HG03575 (cell line): ENCODE data around the gene SOD1.
"Not testable (repeated sequence)": the region's sequence is repeated elsewhere in the genome, so short reads cannot be mapped to it uniquely, and the experiment has no call there.

ENCODE experiments used
- ATAC-seq: cut with Tn5 transposase; IDR thresholded peaks from one replicate; pipeline ENCODE4 v1.9.1; 2021; ENCODE audit not compliant: unreplicated experiment, insufficient number of reproducible peaks, low FRiP score; ENCODE audit errors: extremely low read depth

Gene SOD1

DNA sequence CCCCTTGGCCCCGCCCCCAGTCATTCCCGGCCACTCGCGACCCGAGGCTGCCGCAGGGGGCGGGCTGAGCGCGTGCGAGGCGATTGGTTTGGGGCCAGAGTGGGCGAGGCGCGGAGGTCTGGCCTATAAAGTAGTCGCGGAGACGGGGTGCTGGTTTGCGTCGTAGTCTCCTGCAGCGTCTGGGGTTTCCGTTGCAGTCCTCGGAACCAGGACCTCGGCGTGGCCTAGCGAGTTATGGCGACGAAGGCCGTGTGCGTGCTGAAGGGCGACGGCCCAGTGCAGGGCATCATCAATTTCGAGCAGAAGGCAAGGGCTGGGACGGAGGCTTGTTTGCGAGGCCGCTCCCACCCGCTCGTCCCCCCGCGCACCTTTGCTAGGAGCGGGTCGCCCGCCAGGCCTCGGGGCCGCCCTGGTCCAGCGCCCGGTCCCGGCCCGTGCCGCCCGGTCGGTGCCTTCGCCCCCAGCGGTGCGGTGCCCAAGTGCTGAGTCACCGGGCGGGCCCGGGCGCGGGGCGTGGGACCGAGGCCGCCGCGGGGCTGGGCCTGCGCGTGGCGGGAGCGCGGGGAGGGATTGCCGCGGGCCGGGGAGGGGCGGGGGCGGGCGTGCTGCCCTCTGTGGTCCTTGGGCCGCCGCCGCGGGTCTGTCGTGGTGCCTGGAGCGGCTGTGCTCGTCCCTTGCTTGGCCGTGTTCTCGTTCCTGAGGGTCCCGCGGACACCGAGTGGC lies at the start of gene SOD1:
SOD1 (plus strand) TSS at position 158 of the 723 bp plus-strand sequence; CDS start at position 235, 77 bp downstream.
- ATAC-seq = peak; percentile 50

DNA sequence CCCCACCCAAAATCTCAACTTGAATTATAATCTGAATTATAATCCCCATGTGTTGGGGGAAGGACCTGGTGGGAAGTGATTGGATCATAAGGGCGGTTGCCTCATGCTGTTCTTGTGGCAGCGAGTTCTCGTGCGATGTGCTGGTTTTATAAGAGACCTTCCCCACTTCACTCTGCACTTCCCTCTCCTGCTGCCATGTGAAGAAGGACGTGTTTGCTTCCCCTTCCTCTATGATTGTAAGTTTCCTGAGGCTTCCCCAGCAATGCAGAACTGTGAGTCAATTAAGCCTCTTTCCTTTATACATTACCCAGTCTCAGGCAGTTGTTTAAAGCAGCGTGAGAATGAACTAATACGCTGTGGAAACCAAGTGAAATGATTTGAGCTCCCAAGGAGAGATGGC lies 48.0 kb upstream of the SOD1 start:
- no peak for ATAC-seq

DNA sequence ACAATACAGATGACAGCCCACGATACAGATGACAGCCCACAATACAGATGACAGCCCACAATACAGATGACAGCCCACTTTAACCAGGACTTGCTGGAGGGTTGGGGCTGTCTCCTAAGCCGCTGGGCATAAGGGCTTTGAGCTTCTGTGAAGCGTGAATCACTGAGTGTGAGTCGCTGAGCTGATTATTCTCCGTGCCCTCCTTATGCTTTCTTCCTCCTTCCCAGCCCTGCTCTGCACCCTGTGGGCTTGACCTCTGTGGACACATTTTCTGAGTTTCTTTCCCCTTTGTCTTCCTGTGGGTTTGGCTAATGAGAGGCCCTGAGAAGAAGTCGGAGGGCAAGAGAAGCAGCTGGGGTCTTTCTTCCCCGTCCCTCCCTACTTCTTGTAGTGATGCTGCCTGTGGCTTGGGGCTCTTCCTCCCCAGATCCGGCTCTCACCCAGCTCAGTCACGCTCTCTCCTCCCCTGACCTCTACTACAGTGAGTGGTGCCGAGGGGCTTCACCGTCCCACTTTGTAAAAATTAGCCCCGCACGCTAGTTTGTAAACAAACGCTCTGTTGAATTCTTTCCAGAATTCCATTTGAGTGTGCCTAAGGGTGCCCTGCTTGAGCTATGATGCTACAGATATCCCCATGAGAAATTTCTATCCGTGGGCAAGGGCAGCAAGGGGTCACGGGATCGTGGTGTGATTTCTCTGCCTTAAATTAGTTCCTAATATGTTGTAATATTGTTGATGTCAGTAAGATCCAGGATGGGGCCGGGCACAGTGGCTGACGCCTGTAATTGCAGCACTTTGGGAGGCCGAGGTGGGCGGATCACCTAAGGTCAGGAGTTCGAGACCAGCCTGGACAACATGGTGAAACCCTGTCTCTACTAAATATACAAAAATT lies 46.4 kb upstream of the SOD1 start:
- ATAC-seq = no peak

DNA sequence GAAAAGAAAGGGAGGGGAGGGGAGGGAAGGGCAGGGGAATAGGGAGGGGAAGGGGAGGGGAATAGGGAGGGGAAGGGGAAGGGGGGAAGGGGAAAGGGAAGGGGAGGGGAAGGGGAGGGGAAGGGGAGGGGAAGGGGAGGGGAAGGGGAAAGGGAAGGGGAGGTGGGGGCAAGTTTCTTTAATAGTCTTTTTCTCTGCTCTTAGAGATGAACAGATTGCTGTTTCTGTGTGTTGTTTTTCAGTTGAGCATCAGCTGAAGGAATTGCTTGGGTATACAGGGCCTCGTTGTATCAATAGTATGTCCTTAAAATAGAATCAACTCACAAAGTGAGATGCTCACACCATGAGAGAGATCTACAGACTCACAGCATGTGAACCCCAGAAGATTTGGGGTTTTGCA lies 44.8 kb upstream of the SOD1 start:
- no peak for ATAC-seq

DNA sequence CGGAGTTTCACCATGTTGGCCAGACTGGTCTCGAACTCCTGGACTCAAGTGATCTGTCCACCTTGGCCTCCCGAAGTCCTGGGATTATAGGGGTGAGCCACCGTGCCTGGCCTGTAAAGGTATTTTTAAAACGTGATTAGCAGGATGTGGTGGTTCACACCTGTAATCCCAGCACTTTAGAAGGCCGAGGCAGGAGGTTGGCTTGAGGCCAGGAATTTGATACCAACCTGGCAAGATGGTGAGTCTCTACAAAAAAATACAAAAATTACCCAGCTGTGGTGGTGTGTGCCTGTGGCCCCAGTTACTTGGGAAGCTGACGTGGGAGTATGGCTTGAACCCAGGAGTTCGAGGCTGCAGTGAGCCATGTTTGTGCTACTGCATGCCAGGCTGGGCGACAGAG lies 43.3 kb upstream of the SOD1 start:
- no peak for ATAC-seq

DNA sequence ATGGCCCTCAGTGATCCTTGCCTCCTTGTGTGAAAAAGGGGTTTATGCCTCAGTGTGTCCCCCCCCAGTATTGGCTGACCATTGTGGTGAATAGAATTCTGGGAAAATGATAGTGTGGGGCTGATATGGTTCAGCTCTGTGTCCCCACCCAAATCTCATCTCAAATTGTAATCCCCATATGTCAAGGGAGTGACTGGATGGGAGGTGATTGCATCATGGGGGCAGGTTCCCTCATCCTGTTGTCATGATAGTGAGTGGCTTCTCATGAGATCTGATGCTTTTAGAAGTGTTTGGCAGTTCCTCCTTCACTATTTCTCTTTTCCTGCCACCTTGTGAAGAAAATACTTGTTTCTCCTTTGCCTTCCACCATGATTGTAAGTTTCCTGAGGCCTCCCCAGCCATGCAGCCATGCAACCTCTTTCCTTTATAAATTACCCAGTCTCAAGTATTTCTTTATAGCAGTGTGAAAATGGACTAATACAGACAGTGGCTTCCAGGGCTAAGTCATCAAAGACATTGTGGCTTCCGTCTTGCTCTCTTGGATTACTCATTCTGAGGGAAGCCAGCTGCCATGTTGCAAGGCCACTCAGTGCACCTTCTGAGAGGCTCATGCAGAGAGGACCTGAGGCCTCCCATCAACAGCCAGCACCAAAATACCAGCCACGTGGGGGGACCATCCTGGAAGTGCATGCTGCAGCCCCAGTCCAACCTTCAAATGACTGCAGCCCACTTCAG lies 40.6 kb upstream of the SOD1 start:
- no peak for ATAC-seq

DNA sequence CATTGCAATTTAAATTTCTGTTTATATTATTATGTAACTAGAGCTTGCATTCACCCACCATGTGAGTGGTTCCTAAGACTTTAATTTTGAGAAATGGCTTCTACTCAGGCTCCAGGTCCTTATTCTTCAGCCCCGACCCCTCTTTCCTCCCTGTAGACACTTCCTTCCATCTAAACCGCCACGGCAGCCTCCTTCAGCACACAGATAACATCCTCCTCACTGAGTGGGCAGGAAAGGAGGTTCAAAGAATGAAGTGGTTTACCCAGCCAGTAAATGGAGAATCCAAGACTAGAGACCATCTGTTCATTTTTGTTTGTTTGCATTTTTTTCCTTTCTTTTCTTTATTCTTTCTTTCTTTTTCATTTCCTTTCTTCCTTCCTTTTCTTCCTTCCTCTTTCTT lies 37.1 kb upstream of the SOD1 start:
- ATAC-seq = no peak

DNA sequence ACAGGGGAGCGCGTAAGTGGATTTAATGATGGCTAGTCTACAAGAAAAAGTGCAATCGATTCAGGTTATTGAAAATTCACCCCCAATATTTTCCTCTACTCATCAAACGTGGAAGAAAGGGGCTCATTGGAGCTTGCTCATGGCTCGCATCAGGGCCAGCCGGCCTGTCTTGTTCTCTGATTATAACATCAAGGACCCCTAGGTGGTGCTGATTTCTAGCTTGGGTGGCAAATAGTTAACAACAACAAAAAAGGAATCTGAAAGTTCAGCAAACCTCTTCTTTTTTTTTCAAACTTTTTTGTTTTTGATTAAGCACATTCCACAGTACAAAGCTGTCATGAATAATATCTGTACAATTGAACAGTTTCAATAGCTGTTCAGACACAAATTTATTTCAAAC lies 35.8 kb upstream of the SOD1 start:
- no peak for ATAC-seq

DNA sequence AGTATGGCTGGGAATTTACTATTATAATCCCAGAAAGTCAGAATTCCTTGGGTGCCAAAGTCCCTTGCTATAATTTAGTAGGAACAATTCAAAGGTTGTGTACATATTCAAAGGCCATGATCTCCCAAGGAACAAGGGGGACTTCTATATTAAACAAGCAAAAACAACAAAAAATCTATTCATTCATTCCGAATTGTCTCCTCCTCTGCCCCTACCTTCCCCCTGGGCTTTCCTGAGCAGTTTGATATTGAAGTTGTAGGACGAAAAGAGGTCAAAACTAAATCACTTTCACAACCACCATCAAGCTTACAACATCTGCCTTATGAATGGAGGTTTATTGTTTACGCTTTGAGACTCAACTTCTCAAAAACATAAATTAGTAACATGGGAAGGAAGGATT lies 35.3 kb upstream of the SOD1 start:
- no peak for ATAC-seq

DNA sequence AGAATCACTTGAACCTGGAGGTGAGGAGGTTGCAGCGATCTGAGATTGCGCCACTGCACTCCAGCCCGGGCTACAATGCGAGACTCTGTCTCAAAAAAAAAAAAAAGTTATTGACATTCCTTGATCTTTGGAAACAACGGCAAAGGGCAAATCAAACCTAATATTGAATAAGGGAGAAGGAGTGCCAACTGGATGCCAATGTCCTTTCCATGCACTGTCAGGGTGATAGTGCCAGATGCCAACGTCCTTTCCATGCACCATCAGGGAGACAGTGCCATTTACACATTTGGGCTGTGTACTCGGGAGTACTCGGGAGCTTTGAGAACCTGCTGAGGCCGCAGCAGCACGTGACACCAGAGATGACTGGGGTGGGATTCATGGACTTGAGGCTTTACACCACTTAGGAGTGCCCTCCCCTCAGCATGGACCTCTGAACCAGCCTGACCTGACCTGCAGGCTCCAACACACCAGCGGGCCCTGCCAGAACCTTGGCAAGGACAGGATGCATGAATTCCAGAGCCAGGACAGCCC lies 34.5 kb upstream of the SOD1 start:
- ATAC-seq = no peak

DNA sequence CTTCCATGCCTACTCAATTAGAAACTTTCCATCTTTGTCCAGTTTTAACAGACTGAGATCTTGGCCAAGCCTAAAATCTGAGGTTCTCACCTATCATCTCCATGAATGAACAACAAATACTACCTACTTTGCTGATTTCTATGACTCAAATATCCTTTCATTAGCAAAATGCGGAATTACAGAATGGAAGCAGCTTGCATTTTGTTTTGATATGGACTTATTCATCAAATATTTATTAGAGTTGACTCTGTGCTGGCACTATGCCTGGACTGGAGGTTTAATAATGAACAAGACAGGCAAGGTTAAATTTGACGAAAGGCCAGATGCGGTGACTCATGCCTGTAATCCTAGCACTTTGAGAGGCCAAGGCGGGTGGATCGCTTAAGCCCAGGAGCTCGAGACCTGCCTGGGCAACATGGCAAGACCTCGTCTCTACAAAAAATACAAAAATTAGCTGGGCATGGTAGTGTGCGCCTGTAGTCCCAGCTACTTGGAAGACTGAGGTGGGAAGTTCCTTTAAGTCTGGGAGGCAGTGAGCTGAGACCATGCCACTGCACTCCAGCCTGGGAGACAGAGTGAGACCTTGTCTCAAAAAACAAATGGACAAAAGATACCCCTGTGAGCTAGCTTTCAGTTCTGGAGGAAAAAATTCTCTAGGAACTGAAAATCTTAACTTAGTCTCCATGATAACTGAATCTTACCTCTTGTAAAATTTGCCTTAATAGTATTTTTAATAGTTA lies 29.4 kb upstream of the SOD1 start:
- ATAC-seq = no peak

DNA sequence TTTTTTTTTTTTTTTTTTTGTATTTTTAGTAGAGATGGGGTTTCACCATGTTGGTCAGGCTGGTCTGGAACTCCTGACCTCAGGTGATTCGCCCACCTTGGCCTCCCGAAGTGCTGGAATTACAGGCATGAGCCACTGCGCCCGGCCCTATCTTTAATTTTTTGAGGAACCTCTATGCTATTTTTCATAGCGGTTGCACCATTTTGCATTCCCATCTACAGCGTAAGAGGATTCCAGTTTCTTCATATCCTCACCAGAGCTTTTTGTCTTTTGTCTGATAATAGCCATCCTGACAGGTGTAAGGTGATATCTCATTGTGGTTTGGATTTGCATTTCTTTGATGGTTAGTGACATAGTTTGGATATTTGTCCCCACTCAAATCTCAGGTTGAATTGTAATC lies 27.6 kb upstream of the SOD1 start:
- ATAC-seq = not testable (repeated sequence)

DNA sequence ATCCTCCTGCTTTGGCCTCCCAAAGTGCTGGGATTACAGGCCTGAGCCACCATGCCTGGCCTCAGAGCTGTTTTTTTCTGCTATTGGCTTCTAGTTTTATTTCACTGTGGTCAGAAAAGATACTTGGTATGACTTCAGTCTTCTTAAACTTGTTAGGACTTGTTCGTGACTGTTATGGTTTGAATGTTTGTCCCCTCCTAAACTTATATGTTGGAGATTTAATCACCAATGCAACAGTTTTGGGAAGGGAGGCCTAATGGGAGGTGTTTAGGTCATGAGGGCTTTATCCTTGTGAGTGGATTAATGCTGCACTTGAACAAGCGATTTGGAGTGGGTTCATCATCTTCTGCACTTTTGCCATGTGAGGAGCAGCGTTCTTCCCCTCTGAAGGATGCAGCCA lies 24.5 kb upstream of the SOD1 start:
- ATAC-seq = no peak

DNA sequence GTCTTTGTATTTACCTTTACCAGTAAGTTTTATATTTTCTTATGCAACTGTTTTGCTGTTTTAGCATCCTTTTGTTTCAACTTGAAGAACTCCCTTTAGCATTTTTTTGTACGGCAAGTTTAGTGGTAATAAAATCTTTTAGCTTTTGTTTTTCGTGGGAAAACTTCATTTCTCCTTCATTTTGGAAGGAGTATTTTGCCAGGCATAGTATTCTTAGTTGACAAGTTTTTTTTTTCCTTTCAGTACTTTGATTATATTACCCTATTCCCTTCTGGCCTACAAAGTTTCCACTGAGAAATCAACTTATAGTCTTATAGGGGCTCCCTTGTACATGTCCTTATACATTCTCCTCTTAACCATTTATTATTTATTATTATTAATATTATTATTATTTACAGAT lies 22.6 kb upstream of the SOD1 start:
- ATAC-seq = no peak

DNA sequence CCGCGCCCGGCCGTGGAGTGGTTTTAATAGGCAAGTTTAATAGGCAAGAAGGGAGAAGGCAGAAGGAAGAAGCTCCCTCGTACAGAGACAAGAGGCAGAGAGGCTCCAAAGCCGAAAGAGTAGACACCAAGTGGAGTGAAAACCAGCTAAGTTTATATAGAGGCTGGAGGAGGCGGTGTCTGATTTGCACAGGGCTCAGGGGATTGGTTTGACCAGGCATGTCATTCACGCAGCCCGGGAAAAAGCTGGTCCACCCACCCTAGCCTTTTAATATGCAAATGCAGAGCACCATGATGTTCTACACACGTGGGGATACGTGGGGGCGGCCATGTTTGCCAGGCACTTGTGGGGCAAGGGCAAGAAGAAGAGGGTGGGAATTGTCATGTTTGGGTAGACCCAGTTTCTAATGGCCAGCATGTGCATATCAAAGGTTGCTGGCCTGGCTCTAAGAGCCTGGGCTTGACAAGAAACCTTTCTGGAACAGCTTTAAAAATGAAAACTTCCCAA lies 18.0 kb upstream of the SOD1 start:
- no peak for ATAC-seq

DNA sequence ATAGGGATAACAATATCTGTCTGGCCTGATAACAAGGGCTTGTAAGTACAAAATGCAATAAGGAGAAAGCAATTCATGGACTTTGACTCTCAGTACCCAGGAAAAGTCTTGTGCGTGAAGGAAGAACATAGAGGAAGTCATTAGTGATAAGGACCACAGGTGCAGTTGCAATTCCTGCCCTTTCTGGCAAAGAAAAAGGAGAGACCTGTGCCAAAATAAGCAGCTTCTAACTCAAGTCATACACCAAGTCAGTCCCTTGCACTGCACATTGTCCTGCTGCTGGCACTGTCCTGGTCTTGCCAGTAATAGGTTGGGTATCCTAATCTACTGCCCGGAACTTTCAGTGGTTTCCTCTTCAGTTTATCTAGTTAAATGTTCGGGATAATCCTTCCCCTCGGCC lies 14.8 kb upstream of the SOD1 start:
- ATAC-seq = no peak

DNA sequence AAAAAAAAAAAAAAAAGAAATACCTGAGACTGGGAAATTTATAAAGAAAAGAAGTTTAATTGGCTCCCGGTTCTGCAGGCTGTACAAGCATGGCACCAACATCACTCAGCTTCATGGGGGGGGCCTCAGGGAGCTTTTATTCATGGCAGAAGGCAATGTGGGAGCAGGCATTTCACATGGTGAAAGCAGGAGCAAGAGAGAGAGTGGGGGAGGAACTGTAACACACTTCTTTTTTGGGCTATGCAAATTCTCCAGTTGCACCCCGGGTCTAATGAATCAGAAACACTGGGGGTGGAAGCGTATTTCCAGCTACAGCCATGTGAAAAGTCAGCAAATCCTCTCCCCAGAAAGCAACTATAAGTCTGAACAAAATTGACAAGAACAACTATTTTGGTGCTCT lies 11.8 kb upstream of the SOD1 start:
- no peak for ATAC-seq

DNA sequence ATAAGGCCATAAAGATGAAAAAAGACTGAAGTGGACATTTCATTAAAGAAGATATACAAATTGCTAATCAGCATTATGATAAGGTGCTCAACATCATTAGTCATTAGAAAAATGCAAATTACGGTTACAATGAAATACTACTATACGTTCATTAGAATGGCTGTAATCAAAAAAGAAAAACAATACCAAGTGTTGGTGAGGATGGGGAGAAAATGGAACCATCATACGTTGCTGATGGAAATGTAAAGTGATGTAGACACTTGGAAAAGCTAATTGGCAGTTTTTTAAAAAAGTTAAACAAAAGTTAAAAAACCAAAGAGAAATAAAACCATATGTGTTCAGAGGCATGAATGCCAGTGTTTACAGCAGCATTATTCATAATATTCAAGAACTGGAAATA lies 8.6 kb upstream of the SOD1 start:
- ATAC-seq = no peak

DNA sequence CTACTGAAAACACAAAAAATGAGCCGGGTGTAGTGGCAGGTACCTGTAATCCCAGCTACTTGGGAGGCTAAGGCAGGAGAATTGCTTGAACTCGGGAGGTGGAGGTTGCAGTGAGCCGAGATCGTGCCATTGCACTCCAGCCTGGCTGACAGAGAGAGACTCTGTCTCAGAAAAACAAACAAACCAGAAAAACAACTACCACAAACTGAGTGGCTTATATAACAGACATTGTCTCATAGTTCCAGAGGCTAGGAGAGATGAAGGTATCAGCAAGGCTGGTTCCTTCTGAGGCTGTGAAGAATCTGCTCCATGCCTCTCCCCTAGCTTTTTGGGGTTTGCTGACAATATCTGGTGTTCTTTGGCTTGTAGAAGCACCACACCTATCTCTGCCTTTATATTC lies 8.0 kb upstream of the SOD1 start:
- not testable (repeated sequence) for ATAC-seq
